DND-41 (cell line): ENCODE results near the gene PANK1.

ENCODE experiments used
- ATAC-seq: fragments of 200-7000 bp; cut with Tn5 transposase; 3 replicates; pipeline ENCODE4 v1.9.1; 2021; ENCODE audit warnings: low read depth; ENCODE audit not compliant: insufficient read depth
- DNase-seq: peaks from one replicate; pipeline ENCODE4 v3.0.0-alpha.2; 2020
- H2AFZ ChIP-seq: 2 replicates; pipeline ENCODE4 v1.6.0; 2012; ENCODE audit warnings: low read depth, low read length
- H3K27ac ChIP-seq: 2 replicates; pipeline ENCODE4 v1.5.1; 2012; ENCODE audit warnings: low read length, inconsistent platforms
- H3K27me3 ChIP-seq: fragments of 200-600 bp; sonication (generic); 2 replicates; pipeline ENCODE4 v1.6.0; 2012; ENCODE audit warnings: low read length, mild to moderate bottlenecking, inconsistent platforms; ENCODE audit not compliant: insufficient read depth, poor library complexity
- H3K36me3 ChIP-seq: 2 replicates; pipeline ENCODE4 v1.5.1; 2012; ENCODE audit warnings: low read length, inconsistent platforms; ENCODE audit not compliant: insufficient read depth
- H3K4me1 ChIP-seq: 2 replicates; pipeline ENCODE4 v1.5.1; 2012; ENCODE audit warnings: mild to moderate bottlenecking, low read length; ENCODE audit not compliant: insufficient read depth
- H3K4me2 ChIP-seq: 2 replicates; pipeline ENCODE4 v1.6.0; 2012; ENCODE audit warnings: mild to moderate bottlenecking, moderate library complexity, low read length, inconsistent platforms; ENCODE audit not compliant: insufficient read depth
- H3K4me3 ChIP-seq, 2 experiments: fragments of 200-600 bp in 1 of 2; shearing (Covaris generic) in 1 of 2; 2 replicates each; pipeline ENCODE4 v1.5.1; 2012 to 2016; ENCODE audit warnings: inconsistent platforms in 2 of 2, low read length in 2 of 2, mild to moderate bottlenecking in 2 of 2, low read depth in 1 of 2, moderate library complexity in 1 of 2
- H3K79me2 ChIP-seq: 2 replicates; pipeline ENCODE4 v1.6.0; 2012; ENCODE audit warnings: low read length, inconsistent platforms; ENCODE audit not compliant: insufficient read depth
- H3K9ac ChIP-seq: 2 replicates; pipeline ENCODE4 v1.6.0; 2012; ENCODE audit warnings: low read depth, mild to moderate bottlenecking, inconsistent platforms, low read length, moderate library complexity
- H3K9me3 ChIP-seq: 2 replicates; pipeline ENCODE4 v1.5.1; 2012; ENCODE audit warnings: low read length, moderate library complexity, mild to moderate bottlenecking, inconsistent platforms; ENCODE audit not compliant: insufficient read depth, severe bottlenecking
- H4K20me1 ChIP-seq: 2 replicates; pipeline ENCODE4 v1.6.0; 2012; ENCODE audit warnings: low read length; ENCODE audit not compliant: insufficient read depth
- EZH2 ChIP-seq: IDR thresholded peaks from 3 replicates; pipeline ENCODE4 v1.6.1; 2012; ENCODE audit warnings: borderline replicate concordance, low read depth, mild to moderate bottlenecking, moderate library complexity, low read length, inconsistent platforms; ENCODE audit not compliant: severe bottlenecking
- TF ChIP-seq, protein P1 (sequence below): IDR thresholded peaks from 2 replicates; pipeline ENCODE4 v1.5.1; 2012; ENCODE audit warnings: borderline replicate concordance, low read length, moderate library complexity, mild to moderate bottlenecking; ENCODE audit not compliant: poor library complexity, severe bottlenecking; ENCODE audit errors: extremely low read depth

PANK1 gene

GRCh38 chr10:89574368-89574767 lies 70.7 kb downstream of the PANK1 start:
- Histone ChIP-seq H3K9ac (no peak overlapping the region), H3K27me3 (no peaks in the 10 kb centered on the region), H3K4me2 (no peak overlapping the region), H3K4me3 (no peak overlapping the region), H3K4me1 (no peaks in the 10 kb centered on the region), H3K27ac (no peak overlapping the region), H4K20me1 (no peaks in the 10 kb centered on the region), H3K9me3 (no peaks in the 10 kb centered on the region), H2AFZ (no peak overlapping the region), H3K36me3 (no peaks in the 10 kb centered on the region), H3K79me2 (no peaks in the 10 kb centered on the region)
- TF ChIP-seq, protein P1, sequence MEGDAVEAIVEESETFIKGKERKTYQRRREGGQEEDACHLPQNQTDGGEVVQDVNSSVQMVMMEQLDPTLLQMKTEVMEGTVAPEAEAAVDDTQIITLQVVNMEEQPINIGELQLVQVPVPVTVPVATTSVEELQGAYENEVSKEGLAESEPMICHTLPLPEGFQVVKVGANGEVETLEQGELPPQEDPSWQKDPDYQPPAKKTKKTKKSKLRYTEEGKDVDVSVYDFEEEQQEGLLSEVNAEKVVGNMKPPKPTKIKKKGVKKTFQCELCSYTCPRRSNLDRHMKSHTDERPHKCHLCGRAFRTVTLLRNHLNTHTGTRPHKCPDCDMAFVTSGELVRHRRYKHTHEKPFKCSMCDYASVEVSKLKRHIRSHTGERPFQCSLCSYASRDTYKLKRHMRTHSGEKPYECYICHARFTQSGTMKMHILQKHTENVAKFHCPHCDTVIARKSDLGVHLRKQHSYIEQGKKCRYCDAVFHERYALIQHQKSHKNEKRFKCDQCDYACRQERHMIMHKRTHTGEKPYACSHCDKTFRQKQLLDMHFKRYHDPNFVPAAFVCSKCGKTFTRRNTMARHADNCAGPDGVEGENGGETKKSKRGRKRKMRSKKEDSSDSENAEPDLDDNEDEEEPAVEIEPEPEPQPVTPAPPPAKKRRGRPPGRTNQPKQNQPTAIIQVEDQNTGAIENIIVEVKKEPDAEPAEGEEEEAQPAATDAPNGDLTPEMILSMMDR, result no peak
- no peak for TF ChIP-seq EZH2
- no peak for ATAC-seq
- no peak for DNase-seq

GRCh38 chr10:89567576-89568245 lies 77.3 kb downstream of the PANK1 start:
- Histone ChIP-seq H4K20me1 (no peaks in the 10 kb centered on the region), H3K79me2 (no peaks in the 10 kb centered on the region), H3K4me3 (no peak overlapping the region), H3K9ac (no peak overlapping the region), H3K4me1 (no peaks in the 10 kb centered on the region), H3K9me3 (no peaks in the 10 kb centered on the region), H3K36me3 (no peaks in the 10 kb centered on the region), H3K27me3 (peaks cover 3% of the 10 kb centered on the region), H3K27ac (no peak overlapping the region), H2AFZ (no peak overlapping the region), H3K4me2 (no peak overlapping the region)
- no peak for TF ChIP-seq EZH2
- TF ChIP-seq, protein P1, result no peak
- ATAC-seq (no peak), DNase-seq (no peak)

- ATAC-seq, result no peak
- Histone ChIP-seq H3K9ac (no peak overlapping the region), H3K4me1 (no peaks in the 10 kb centered on the region), H3K4me2 (no peak overlapping the region), H3K36me3 (no peaks in the 10 kb centered on the region), H4K20me1 (no peaks in the 10 kb centered on the region), H2AFZ (no peak overlapping the region), H3K9me3 (no peaks in the 10 kb centered on the region), H3K27me3 (peaks cover 3% of the 10 kb centered on the region), H3K27ac (no peak overlapping the region), H3K4me3 (no peak overlapping the region), H3K79me2 (no peaks in the 10 kb centered on the region)
- TF ChIP-seq EZH2, result no peak
- TF ChIP-seq, protein P1, result no peak
- DNase-seq, result no peak
These were observed 78.0 kb downstream of the PANK1 start for GRCh38 chr10:89566992-89567391.
